Measurements from ENCODE around the gene TRMT2A.
"Not testable (repeated sequence)": the region's sequence is repeated elsewhere in the genome, so short reads cannot be mapped to it uniquely, and the experiment has no call there.

TRMT2A gene, protein sequence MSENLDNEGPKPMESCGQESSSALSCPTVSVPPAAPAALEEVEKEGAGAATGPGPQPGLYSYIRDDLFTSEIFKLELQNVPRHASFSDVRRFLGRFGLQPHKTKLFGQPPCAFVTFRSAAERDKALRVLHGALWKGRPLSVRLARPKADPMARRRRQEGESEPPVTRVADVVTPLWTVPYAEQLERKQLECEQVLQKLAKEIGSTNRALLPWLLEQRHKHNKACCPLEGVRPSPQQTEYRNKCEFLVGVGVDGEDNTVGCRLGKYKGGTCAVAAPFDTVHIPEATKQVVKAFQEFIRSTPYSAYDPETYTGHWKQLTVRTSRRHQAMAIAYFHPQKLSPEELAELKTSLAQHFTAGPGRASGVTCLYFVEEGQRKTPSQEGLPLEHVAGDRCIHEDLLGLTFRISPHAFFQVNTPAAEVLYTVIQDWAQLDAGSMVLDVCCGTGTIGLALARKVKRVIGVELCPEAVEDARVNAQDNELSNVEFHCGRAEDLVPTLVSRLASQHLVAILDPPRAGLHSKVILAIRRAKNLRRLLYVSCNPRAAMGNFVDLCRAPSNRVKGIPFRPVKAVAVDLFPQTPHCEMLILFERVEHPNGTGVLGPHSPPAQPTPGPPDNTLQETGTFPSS
- 12.2 to 83.2 (median 40.2) reads per million in 17 experiments for total RNA-seq

DNA sequence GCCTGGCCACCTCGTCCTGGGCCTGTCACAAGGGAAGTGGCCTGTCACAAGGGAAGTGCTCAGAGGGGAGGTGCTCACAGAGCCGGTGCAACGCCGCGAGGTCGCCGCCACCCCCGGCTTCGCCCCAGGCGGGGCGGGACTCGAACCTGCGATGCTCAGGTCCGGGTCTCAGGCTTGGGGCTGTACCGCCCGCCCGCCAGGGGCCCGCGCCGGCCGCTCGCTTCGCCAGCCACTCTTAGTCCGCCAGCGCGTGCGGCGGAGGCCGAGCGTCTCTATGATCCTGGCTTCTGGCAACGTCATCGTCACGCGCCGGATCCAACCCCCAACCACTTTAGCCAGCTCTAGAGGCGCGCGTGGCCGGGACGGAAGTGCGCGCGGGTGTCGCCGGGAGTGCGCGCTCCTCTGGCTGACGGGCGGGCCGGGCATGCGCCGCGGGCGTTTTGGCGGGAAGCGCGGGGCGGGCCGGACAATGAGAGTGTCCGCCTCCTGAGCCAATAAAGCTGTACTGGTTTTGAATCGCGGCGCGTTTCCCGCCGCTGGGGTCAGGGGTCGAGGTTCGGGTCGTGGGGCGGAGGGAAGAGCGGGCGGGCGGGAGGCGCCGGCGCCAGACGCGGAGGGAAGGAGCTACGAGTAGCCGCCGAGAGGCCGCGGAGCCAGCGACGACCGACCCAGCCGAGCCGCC, at the start of gene TRMT2A:
Gene TRMT2A, minus strand, starts transcription at position 276 of the 682 bp plus-strand sequence. CDS start 320 bp downstream, outside the sequence.
- peak; percentile 99 to 100 (median 99) for DNase-seq

DNA sequence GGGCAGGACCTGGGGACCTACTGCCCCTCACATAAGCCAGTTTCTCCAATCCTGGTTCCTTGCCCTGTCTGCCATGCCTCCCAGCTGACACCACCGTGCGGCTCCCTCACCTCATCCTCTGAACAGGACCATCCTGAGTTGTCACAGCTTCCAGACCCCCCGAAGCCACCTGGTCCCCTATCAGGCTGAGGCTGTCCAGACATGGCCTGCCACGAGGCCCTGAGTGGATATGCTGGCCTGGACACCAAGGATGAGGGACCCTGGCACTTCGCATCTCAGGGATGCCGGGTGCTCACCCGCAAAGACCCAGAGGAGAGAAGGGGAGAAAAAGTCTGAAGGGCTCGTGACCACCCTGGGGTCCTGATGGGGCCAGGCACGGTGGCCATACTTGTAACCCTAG, 49.7 kb upstream of the TRMT2A start:
- DNase-seq = no peak

- no peak for DNase-seq
These were observed 48.9 kb upstream of the TRMT2A start for GRCh38 chr22:20165913-20166312.

GRCh38 chr22:20165421-20165820, 48.4 kb upstream of the TRMT2A start:
- DNase-seq = no peak

- DNase-seq = no peak
These were observed 47.8 kb upstream of the TRMT2A start for GRCh38 chr22:20164863-20165262.

- DNase-seq = no peak
These were observed 43.0 kb upstream of the TRMT2A start for GRCh38 chr22:20160041-20160440.

DNA sequence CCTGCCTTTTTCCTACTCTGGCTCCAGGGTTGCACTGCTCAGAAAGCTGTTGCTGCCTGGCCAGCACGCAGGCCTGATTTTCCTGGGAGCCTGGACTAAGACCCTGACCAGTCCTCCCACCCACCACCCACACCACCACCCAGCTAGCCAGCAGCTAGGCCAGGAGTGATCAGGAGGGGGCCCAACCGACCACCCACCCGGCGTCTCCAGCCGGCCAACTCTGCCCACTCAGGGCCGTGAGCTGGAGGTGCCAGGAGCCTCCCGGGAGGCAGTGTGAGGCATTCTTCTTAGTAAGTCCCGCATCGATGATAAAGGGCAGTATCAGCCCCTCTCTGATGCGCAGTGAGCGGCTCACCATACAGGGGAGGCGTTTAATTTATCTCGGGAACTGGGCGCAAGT, 42.5 kb upstream of the TRMT2A start:
- DNase-seq = not testable (repeated sequence)

DNA sequence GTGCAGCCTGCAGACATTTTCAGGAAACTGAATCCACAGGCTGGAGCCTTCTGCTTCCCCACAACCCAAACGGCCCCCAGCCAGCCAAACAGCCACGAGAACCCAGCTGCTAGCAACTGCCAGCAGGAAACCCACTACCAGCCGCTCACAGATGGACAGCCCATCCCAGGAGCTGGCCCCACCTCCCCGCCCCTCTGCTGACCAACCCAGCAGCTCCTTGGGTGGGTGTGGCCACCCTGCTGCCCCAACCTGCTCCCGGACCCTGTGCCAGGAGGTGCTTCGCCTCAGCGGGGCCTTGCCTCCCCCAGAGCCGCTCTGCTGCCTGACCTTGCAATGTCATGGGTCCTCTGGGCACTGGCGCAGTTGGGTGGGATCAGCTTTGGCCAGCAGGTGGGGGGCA, 42.0 kb upstream of the TRMT2A start:
- no peak for DNase-seq

DNA sequence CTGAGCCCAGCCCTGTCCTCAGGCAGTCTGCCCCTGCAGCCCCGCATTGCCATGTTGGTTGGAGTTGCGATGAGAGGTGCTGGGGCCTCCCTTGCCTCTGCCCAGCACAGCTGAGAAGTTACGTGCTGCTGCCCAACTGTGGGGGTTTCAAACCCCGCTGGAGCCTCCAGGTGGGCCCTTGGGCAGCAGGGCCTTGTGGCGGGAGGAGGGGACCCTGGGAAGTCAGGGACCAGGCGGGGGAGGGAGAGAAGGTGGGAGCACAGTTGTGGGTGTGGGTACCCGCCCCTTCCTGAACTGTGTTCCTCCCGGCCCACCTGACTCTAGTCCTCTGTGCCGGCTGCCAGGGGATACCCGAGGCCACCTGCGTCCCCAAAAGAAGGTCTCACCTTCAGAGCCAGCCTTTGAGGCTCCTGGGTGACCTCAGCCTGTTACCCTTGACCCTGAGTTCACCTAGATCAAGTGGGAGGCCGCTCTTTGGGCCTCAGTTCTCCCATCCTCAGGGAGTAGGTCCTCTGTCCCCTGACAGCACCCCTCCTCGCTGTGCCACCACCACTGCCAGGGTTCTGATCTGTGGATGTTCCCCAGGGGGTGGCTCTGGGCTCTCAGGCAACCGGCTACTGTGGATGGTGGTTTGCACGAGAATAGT, 41.5 kb upstream of the TRMT2A start:
- no peak for DNase-seq

DNA sequence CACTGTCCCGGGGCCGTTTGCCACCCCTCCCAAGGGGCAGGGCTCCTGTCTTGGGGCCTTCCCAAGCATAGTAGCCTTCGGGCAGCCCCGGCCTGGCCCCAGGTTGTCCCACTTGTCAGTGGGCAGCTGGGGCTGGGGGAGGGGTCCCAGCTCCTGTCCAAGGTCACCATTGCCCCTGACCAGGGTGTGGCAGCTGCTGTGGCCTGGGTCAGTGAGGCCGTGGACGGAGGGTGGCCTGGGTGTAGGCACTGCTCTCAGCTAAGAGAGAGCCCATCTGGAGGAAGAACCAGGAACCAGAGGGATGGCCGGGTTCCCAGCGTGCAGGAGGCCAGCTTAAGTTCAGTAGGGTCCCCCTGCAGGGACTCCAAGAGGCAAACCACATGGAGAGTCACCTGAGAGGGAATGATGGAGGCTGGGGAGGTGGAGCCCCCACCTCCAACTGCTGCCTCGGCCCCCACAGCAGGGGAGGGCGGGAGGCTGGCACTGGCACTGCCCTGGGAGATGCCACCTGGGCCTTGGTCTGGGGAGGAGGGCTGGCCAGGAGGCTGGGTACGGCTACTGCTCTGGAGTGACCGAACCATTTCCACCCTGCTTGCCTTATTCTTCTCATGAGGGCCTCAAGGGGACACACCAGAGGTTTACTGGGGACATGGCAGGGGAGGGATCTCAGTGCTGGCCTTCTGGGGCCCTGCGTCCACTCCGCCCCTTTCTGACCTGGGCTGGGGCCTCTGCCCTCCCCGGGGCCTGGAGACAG, 40.6 kb upstream of the TRMT2A start:
- no peak for DNase-seq

- peak; percentile 74 to 91 (median 86) for DNase-seq
These were observed 39.8 kb upstream of the TRMT2A start for GRCh38 chr22:20156611-20157429.

DNA sequence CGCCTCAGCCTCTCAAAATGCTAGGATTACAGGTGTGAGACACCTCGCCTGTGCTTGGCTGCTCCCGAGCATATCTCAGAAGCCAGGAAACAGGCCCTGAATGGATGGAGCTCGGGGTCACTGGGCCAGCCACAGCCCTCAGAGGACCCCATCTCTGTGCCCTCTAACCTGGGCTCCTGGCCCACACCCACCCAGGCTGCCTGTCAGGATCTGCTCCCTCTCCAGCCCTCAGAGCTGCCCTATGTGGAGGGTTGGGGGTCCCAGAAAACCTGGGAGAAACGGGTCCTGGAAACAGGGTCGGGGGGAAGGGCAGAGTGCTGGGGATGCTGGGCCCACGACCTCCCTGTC, 39.0 kb upstream of the TRMT2A start:
- no peak for DNase-seq

DNA sequence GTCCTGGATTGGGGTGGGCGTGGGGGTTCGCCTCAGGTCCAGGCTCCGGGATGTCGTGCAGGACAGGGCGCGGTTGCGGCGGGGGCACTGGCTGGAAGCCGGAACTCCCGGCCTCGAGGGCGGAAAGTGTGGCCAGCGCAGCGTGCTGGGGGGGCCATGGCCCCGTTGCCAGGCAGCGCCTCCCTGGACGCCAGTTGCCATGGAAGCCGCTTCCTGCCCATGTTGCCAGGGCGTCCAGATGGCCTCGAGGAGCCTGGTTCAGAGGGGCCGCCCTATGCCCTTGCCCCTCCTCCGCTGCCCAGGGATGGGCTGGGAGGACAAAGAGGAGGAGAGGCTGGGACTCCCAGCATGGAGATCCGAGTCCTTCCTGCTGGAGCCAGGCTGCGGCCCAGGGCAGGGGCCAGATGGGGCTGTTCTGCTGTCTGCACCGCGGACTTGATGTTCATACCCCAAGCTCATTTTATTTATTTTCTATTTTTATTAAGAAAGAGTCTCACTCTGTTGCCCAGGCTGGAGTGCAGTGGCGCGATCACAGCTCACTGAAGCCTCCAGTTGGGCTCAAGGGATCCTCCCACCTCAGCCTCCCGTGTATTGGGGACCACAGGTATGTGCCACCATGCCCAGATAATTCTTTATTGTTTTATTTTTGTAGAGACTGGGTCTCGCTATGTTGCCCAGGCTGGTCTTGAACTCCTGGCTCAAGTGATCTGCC, 38.5 kb upstream of the TRMT2A start:
- peak; percentile 47 to 56 (median 50) for DNase-seq

DNA sequence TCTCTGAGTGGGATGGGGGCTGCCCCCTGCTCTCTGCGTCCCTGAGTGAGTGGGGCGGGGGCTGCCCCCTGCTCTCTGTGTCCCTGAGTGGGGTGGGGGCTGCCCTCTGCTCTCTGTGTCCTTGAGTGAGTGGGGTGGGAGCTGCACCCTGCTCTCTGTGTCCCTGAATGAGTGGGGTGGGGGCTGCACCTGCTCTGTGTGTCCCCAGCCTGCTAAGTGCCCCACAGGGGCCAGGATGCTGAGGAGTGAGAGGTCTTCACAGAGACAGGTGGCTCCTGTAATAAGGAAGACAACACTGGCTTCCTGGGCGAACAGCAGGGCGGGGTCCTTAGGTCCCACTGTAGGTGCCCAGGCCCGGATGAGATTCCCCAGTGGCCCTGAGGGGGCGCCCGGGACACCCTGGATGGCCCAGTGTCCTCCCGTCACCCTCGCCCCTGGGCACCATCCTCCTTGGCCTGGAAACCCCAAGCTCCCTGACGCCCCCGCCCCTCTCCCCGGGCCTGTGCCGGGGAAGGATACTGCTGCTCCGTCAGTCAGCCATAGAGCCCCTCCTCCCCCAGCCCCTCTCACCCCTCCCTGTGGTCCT, 37.7 kb upstream of the TRMT2A start:
- no peak for DNase-seq

- DNase-seq = no peak
These were observed 36.9 kb upstream of the TRMT2A start for GRCh38 chr22:20153945-20154344.

GRCh38 chr22:20152464-20152890, 35.5 kb upstream of the TRMT2A start:
- DNase-seq = no peak

DNA sequence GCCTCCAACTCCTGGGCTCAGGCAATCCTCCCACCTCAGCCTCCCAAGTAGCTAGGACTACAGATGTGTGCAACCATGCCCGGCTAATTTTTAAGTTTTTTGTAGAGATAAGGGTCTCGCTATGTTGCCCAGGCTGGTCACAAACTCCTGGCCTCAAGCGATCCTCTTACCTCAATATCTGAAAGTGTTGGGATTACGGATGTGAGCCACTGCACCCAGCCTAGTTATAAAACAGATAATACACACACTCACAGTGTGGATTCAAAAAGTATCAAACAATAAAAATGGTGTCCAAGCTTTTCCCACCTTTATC, 34.2 kb upstream of the TRMT2A start:
- no peak for DNase-seq

- no peak for DNase-seq
These were observed 33.6 kb upstream of the TRMT2A start, which contains the start of gene CCDC188 for GRCh38 chr22:20150381-20151275. CCDC188 (minus strand) TSS chr22:20151055; CDS start chr22:20150986, 69 bp downstream.
